GM23338 (cell line): ENCODE data around the gene KRT31. TPM values are rescaled to one million over a fixed set of nuclear protein-coding genes. Genes with fewer than 3 reads are reported as not detected.
A peak's percentile ranks its signal among the peaks of the same experiment; 100 is the strongest.

Experiments used
- ATAC-seq: fragments of 200-7000 bp; cut with Tn5 transposase; 3 replicates; pipeline ENCODE4 v1.9.1; 2020
- DNase-seq: peaks from one replicate; pipeline ENCODE4 v3.0.0-alpha.2; 2015; ENCODE audit warnings: low spot score
- H2AFZ ChIP-seq: fragments of 200-600 bp; sonication (generic); 2 replicates; pipeline ENCODE4 v1.8.0; 2016; ENCODE audit warnings: antibody characterized with exemption, mild to moderate bottlenecking, moderate library complexity
- H3F3A ChIP-seq: fragments of 200-600 bp; sonication (generic); replicated peaks from 2 replicates; pipeline ENCODE4 v1.8.0; 2017; ENCODE audit warnings: antibody characterized with exemption, mixed run types, low read depth
- H3K27ac ChIP-seq: fragments of 200-600 bp; sonication (generic); 2 replicates; pipeline ENCODE4 v1.6.1; 2016; ENCODE audit warnings: low read depth
- H3K27me3 ChIP-seq: fragments of 200-600 bp; sonication (generic); 2 replicates; pipeline ENCODE4 v1.8.0; 2016; ENCODE audit warnings: mild to moderate bottlenecking, mixed run types, moderate library complexity; ENCODE audit not compliant: insufficient read depth
- H3K36me3 ChIP-seq: fragments of 200-600 bp; sonication (generic); 2 replicates; pipeline ENCODE4 v1.8.0; 2016; ENCODE audit warnings: mild to moderate bottlenecking; ENCODE audit not compliant: insufficient read depth
- H3K4me1 ChIP-seq: fragments of 200-600 bp; sonication (generic); 2 replicates; pipeline ENCODE4 v1.8.0; 2016; ENCODE audit warnings: mild to moderate bottlenecking, moderate library complexity; ENCODE audit not compliant: insufficient read depth
- H3K4me2 ChIP-seq: fragments of 200-600 bp; sonication (generic); 2 replicates; pipeline ENCODE4 v1.7.1; 2017; ENCODE audit warnings: mixed run types
- H3K4me3 ChIP-seq: fragments of 200-600 bp; sonication (generic); 2 replicates; pipeline ENCODE4 v1.6.1; 2016; ENCODE audit warnings: mixed run types
- H3K79me2 ChIP-seq: fragments of 200-600 bp; sonication (generic); replicated peaks from 2 replicates; pipeline ENCODE4 v1.8.0; 2017; ENCODE audit warnings: mild to moderate bottlenecking; ENCODE audit not compliant: insufficient read depth
- H3K9me2 ChIP-seq: fragments of 200-600 bp; sonication (generic); 2 replicates; pipeline ENCODE4 v1.8.0; 2017; ENCODE audit not compliant: insufficient read depth
- H4K20me1 ChIP-seq: fragments of 200-600 bp; sonication (generic); replicated peaks from 2 replicates; pipeline ENCODE4 v1.8.0; 2017; ENCODE audit warnings: mild to moderate bottlenecking; ENCODE audit not compliant: insufficient read depth
- H3K27ac Mint-ChIP-seq: 2 replicates; pipeline ENCODE4 v1.8.0; 2020; ENCODE audit warnings: inconsistent platforms, mild to moderate bottlenecking, moderate library complexity, mixed read lengths
- H3K27me3 Mint-ChIP-seq: 3 replicates; pipeline ENCODE4 v1.8.0; 2022; ENCODE audit warnings: low read depth, mild to moderate bottlenecking, moderate library complexity, mixed read lengths, inconsistent platforms; ENCODE audit not compliant: insufficient read depth, poor library complexity
- H3K36me3 Mint-ChIP-seq: 3 replicates; pipeline ENCODE4 v1.8.0; 2021; ENCODE audit warnings: low read depth, mild to moderate bottlenecking, inconsistent platforms, moderate library complexity, mixed read lengths
- H3K4me1 Mint-ChIP-seq: 3 replicates; pipeline ENCODE4 v1.8.0; 2020; ENCODE audit warnings: mild to moderate bottlenecking, inconsistent platforms, mixed read lengths
- H3K4me3 Mint-ChIP-seq: 3 replicates; pipeline ENCODE4 v1.8.0; 2021; ENCODE audit warnings: moderate library complexity, mild to moderate bottlenecking, inconsistent platforms, mixed read lengths
- H3K9me3 Mint-ChIP-seq: 3 replicates; pipeline ENCODE4 v1.8.0; 2020; ENCODE audit warnings: moderate library complexity, mild to moderate bottlenecking, inconsistent platforms, mixed read lengths
- CREB1 ChIP-seq: fragments of 250-450 bp; sonication (Bioruptor Pico); IDR thresholded peaks from 2 replicates; pipeline ENCODE4 v1.5.0; 2020; ENCODE audit warnings: low read depth, mild to moderate bottlenecking, moderate library complexity
- EZH2 ChIP-seq: fragments of 200-600 bp; sonication (generic); IDR thresholded peaks from one replicate; pipeline ENCODE4 v1.8.0; 2017; ENCODE audit warnings: antibody characterized with exemption, mild to moderate bottlenecking, low read depth; ENCODE audit not compliant: unreplicated experiment
- EZH2phosphoT487 ChIP-seq: fragments of 200-600 bp; sonication (generic); IDR thresholded peaks from one replicate; pipeline ENCODE4 v1.8.1; 2018; ENCODE audit warnings: antibody characterized with exemption; ENCODE audit not compliant: unreplicated experiment
- JUNB ChIP-seq: IDR thresholded peaks from one replicate; pipeline ENCODE4 v1.6.1; 2016; ENCODE audit warnings: antibody characterized with exemption; ENCODE audit not compliant: unreplicated experiment
- POLR2AphosphoS5 ChIP-seq: IDR thresholded peaks from 2 replicates; pipeline ENCODE4 v1.6.1; 2016; ENCODE audit warnings: antibody characterized with exemption, low read depth
- STAT1 ChIP-seq: IDR thresholded peaks from one replicate; pipeline ENCODE4 v1.6.1; 2016; ENCODE audit warnings: antibody characterized with exemption; ENCODE audit not compliant: unreplicated experiment
- ZNF331 ChIP-seq: fragments of 250-450 bp; sonication (Bioruptor Pico); IDR thresholded peaks from 2 replicates; pipeline ENCODE4 v1.5.0; 2020; ENCODE audit warnings: low read depth, mild to moderate bottlenecking, moderate library complexity
- polyA plus RNA-seq: library from polyadenylated mRNA; unstranded; fragments of >200 nt; fragmentation: Nextera tagmentation; extraction: Ambion mirVana; gene quantifications from 2 replicates; pipeline ENCODE4 v1.2.1, GENCODE V29; 2016
- total RNA-seq: library from RNA; depleted of rRNA; stranded (reverse); fragments of >200 nt; shearing (Covaris generic); gene quantifications from 2 replicates; pipeline ENCODE4 v1.2.3, GENCODE V29; 2014
- TF ChIP-seq, protein P1 (sequence below): IDR thresholded peaks from one replicate; pipeline ENCODE4 v1.6.1; 2018; ENCODE audit warnings: antibody characterized with exemption; ENCODE audit not compliant: unreplicated experiment
- TF ChIP-seq, protein P2 (sequence below), 2 experiments: fragments of 200-600 bp in 1 of 2; sonication (generic) in 1 of 2; conservative IDR thresholded peaks; 2 replicates each; pipeline versions ENCODE4 v1.5.1 to v1.6.1; 2016 to 2017; ENCODE audit warnings: antibody characterized with exemption in 2 of 2, low read depth in 2 of 2, mild to moderate bottlenecking in 2 of 2, moderate library complexity in 1 of 2
- TF ChIP-seq, protein P3 (sequence below): fragments of 250-450 bp; sonication (Bioruptor Pico); IDR thresholded peaks from 2 replicates; pipeline ENCODE4 v1.5.0; 2020; ENCODE audit warnings: mild to moderate bottlenecking, moderate library complexity
- TF ChIP-seq, protein P4 (sequence below): IDR thresholded peaks from 2 replicates; pipeline ENCODE4 v1.6.1; 2016; ENCODE audit warnings: antibody characterized with exemption

The KRT31 gene
- total and polyA plus RNA-seq, 2 experiments from 2014 or later, result not detected

DNA sequence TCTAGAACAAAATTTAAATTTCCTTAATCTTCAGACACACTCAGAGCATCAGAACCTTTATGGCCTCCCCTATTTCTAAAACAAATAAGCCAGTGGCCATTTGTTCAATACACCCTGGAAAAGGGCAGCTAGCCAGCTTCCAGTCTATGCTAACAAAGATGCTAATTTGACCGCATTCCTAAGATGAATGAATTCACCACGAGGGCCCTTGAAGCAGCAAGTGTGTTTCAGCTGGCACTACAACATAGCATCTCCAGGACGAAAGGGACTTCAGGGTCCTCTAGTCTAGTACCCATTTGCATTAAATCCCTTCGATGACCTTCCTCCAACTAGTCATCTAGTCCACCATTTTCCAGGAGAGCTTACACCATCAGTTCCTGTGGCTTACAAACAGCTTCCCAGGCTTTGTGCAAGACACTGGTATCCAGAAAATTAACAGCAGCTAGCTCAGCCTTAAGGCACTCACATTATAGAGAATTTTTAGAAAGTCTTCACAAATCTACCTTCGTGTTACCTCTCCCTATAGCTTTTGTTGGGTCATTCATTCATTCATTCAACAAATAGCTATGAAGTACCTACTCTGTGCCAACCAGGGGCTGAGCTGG, 16.0 kb upstream of the KRT31 start (continued):
- TF ChIP-seq, protein P1, sequence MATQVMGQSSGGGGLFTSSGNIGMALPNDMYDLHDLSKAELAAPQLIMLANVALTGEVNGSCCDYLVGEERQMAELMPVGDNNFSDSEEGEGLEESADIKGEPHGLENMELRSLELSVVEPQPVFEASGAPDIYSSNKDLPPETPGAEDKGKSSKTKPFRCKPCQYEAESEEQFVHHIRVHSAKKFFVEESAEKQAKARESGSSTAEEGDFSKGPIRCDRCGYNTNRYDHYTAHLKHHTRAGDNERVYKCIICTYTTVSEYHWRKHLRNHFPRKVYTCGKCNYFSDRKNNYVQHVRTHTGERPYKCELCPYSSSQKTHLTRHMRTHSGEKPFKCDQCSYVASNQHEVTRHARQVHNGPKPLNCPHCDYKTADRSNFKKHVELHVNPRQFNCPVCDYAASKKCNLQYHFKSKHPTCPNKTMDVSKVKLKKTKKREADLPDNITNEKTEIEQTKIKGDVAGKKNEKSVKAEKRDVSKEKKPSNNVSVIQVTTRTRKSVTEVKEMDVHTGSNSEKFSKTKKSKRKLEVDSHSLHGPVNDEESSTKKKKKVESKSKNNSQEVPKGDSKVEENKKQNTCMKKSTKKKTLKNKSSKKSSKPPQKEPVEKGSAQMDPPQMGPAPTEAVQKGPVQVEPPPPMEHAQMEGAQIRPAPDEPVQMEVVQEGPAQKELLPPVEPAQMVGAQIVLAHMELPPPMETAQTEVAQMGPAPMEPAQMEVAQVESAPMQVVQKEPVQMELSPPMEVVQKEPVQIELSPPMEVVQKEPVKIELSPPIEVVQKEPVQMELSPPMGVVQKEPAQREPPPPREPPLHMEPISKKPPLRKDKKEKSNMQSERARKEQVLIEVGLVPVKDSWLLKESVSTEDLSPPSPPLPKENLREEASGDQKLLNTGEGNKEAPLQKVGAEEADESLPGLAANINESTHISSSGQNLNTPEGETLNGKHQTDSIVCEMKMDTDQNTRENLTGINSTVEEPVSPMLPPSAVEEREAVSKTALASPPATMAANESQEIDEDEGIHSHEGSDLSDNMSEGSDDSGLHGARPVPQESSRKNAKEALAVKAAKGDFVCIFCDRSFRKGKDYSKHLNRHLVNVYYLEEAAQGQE, result no peak
- TF ChIP-seq JUNB, result no peak
- TF ChIP-seq STAT1, result no peak
- TF ChIP-seq EZH2, result no peak
- no peak for TF ChIP-seq ZNF331 (CRISPR knock-in tag)

DNA sequence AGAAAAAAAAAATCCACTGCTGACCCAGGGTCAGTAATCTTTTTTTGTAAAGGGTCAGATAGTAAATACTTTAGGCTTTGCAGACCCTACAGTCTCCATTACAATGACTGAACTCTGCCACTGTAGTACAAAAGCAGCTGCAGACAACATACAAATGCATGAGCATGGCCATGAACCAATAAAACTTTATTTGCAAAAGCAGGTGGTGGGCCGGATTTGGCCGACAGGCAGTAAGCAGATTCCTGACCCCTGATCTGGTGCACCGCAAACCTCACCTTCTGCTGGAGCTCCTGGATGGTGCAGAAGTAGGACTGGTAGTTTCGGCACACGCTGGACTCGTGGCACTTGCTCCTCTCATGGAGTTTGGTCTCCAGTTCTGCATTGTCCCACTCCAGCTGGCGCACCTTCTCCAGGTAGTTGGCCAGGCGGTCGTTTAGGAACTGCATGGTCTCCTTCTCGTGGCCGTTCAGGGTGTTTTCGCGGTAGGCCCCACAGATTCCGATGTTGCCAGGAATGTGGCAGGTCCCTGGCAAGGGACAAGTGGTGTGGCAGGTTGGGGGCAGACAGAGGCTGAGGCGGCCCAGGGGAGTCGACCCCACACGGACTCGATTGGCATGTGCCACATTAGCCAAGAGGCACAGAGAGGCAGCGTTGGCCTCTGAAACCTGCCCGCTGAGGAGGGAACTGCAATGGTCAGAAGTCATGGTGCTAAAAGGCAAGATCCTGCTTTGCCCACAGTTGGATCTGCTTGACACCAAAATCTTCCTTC, 13.8 kb upstream of the KRT31 start:
- H3K9me2 ChIP-seq, result peaks cover 7% of the 10 kb centered on the region
- no peak overlapping the region for H3K27ac Mint-ChIP-seq
- DNase-seq, result no peak
- peaks cover 12% of the 10 kb centered on the region; the same call in 1 of the 2 replicates for H3K4me1 ChIP-seq
- no peak overlapping the region for H3K4me3 ChIP-seq
- H3K27ac ChIP-seq, result no peak overlapping the region
- H3K27me3 Mint-ChIP-seq, result peaks cover 5% of the 10 kb centered on the region
- peaks cover 22% of the 10 kb centered on the region for H3K4me1 Mint-ChIP-seq
- 0 out of 2 replicates have a peak overlapping the region, but pooled peaks have one; percentile 52 for H2AFZ ChIP-seq
- H3F3A ChIP-seq, result no peaks in the 10 kb centered on the region
- H3K36me3 ChIP-seq, result no peaks in the 10 kb centered on the region
- H3K36me3 Mint-ChIP-seq, result no peaks in the 10 kb centered on the region
- no peaks in the 10 kb centered on the region for H3K79me2 ChIP-seq
- no peak for ATAC-seq
- H3K4me3 Mint-ChIP-seq, result no peak overlapping the region
- no peaks in the 10 kb centered on the region for H4K20me1 ChIP-seq
- H3K4me2 ChIP-seq, result no peak overlapping the region
- H3K9me3 Mint-ChIP-seq, result no peaks in the 10 kb centered on the region
- H3K27me3 ChIP-seq, result no peaks in the 10 kb centered on the region
- no peak for TF ChIP-seq JUNB
- TF ChIP-seq EZH2phosphoT487, result no peak
- TF ChIP-seq CREB1 (CRISPR knock-in tag), result no peak
- TF ChIP-seq, protein P2, sequence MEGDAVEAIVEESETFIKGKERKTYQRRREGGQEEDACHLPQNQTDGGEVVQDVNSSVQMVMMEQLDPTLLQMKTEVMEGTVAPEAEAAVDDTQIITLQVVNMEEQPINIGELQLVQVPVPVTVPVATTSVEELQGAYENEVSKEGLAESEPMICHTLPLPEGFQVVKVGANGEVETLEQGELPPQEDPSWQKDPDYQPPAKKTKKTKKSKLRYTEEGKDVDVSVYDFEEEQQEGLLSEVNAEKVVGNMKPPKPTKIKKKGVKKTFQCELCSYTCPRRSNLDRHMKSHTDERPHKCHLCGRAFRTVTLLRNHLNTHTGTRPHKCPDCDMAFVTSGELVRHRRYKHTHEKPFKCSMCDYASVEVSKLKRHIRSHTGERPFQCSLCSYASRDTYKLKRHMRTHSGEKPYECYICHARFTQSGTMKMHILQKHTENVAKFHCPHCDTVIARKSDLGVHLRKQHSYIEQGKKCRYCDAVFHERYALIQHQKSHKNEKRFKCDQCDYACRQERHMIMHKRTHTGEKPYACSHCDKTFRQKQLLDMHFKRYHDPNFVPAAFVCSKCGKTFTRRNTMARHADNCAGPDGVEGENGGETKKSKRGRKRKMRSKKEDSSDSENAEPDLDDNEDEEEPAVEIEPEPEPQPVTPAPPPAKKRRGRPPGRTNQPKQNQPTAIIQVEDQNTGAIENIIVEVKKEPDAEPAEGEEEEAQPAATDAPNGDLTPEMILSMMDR (conservative IDR thresholded peaks at IDR 0.05; ENCODE audit: low read depth in 2 of 2), result no peak
- no peak for TF ChIP-seq POLR2AphosphoS5
- no peak for TF ChIP-seq ZNF331 (CRISPR knock-in tag)
- TF ChIP-seq, protein P3, sequence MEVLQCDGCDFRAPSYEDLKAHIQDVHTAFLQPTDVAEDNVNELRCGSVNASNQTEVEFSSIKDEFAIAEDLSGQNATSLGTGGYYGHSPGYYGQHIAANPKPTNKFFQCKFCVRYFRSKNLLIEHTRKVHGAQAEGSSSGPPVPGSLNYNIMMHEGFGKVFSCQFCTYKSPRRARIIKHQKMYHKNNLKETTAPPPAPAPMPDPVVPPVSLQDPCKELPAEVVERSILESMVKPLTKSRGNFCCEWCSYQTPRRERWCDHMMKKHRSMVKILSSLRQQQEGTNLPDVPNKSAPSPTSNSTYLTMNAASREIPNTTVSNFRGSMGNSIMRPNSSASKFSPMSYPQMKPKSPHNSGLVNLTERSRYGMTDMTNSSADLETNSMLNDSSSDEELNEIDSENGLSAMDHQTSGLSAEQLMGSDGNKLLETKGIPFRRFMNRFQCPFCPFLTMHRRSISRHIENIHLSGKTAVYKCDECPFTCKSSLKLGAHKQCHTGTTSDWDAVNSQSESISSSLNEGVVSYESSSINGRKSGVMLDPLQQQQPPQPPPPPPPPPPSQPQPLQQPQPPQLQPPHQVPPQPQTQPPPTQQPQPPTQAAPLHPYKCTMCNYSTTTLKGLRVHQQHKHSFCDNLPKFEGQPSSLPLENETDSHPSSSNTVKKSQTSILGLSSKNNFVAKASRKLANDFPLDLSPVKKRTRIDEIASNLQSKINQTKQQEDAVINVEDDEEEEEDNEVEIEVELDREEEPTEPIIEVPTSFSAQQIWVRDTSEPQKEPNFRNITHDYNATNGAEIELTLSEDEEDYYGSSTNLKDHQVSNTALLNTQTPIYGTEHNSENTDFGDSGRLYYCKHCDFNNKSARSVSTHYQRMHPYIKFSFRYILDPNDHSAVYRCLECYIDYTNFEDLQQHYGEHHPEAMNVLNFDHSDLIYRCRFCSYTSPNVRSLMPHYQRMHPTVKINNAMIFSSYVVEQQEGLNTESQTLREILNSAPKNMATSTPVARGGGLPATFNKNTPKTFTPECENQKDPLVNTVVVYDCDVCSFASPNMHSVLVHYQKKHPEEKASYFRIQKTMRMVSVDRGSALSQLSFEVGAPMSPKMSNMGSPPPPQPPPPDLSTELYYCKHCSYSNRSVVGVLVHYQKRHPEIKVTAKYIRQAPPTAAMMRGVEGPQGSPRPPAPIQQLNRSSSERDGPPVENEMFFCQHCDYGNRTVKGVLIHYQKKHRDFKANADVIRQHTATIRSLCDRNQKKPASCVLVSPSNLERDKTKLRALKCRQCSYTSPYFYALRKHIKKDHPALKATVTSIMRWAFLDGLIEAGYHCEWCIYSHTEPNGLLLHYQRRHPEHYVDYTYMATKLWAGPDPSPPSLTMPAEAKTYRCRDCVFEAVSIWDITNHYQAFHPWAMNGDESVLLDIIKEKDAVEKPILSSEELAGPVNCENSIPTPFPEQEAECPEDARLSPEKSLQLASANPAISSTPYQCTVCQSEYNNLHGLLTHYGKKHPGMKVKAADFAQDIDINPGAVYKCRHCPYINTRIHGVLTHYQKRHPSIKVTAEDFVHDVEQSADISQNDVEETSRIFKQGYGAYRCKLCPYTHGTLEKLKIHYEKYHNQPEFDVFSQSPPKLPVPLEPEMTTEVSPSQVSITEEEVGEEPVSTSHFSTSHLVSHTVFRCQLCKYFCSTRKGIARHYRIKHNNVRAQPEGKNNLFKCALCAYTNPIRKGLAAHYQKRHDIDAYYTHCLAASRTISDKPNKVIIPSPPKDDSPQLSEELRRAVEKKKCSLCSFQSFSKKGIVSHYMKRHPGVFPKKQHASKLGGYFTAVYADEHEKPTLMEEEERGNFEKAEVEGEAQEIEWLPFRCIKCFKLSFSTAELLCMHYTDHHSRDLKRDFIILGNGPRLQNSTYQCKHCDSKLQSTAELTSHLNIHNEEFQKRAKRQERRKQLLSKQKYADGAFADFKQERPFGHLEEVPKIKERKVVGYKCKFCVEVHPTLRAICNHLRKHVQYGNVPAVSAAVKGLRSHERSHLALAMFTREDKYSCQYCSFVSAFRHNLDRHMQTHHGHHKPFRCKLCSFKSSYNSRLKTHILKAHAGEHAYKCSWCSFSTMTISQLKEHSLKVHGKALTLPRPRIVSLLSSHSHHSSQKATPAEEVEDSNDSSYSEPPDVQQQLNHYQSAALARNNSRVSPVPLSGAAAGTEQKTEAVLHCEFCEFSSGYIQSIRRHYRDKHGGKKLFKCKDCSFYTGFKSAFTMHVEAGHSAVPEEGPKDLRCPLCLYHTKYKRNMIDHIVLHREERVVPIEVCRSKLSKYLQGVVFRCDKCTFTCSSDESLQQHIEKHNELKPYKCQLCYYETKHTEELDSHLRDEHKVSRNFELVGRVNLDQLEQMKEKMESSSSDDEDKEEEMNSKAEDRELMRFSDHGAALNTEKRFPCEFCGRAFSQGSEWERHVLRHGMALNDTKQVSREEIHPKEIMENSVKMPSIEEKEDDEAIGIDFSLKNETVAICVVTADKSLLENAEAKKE (CRISPR knock-in tag), result no peak
- TF ChIP-seq, protein P4, sequence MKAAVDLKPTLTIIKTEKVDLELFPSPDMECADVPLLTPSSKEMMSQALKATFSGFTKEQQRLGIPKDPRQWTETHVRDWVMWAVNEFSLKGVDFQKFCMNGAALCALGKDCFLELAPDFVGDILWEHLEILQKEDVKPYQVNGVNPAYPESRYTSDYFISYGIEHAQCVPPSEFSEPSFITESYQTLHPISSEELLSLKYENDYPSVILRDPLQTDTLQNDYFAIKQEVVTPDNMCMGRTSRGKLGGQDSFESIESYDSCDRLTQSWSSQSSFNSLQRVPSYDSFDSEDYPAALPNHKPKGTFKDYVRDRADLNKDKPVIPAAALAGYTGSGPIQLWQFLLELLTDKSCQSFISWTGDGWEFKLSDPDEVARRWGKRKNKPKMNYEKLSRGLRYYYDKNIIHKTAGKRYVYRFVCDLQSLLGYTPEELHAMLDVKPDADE, result no peak
